Tibial nerve (tissue), 4 donors: Measurements from ENCODE around the gene HTR7. TPM values are rescaled to one million over a fixed set of nuclear protein-coding genes. Genes with fewer than 3 reads are reported as not detected.
A peak's percentile ranks its signal among the peaks of the same experiment; 100 is the strongest.
"Not testable (repeated sequence)": the region's sequence is repeated elsewhere in the genome, so short reads cannot be mapped to it uniquely, and the experiment has no call there.

Experiments used
- DNase-seq, 2 donors: peaks; one replicate each; pipeline ENCODE4 v3.0.0-alpha.2; 2019; ENCODE audit warnings: low spot score in 2 of 2
- H3K27ac ChIP-seq, 4 donors: fragments of 200-600 bp; sonication (generic) in 3 of 4; one replicate each; pipeline ENCODE4 v1.5.1; 2017 to 2019; ENCODE audit warnings: mild to moderate bottlenecking in 1 of 4
- H3K27me3 ChIP-seq, 2 donors: fragments of 200-600 bp; sonication (generic) in 1 of 2; one replicate each; pipeline versions ENCODE4 v1.5.1 to v1.6.0; 2017 to 2019
- H3K36me3 ChIP-seq, 3 donors: fragments of 200-600 bp; sonication (generic); one replicate each; pipeline ENCODE4 v1.5.1; 2018 to 2019
- H3K4me1 ChIP-seq, 4 donors: fragments of 200-600 bp; sonication (generic) in 3 of 4; one replicate each; pipeline ENCODE4 v1.5.1; 2017 to 2019
- H3K4me3 ChIP-seq, 4 donors: fragments of 200-600 bp; sonication (generic) in 3 of 4; one replicate each; pipeline ENCODE4 v1.5.1; 2017 to 2019; ENCODE audit warnings: mild to moderate bottlenecking in 1 of 4, moderate library complexity in 1 of 4
- H3K9me3 ChIP-seq, 4 donors: fragments of 200-600 bp; sonication (generic) in 3 of 4; one replicate each; pipeline ENCODE4 v1.5.1; 2017 to 2019
- CTCF ChIP-seq, 5 experiments: fragments of 200-600 bp in 3 of 5; fragments of 450-650 bp in 2 of 5; sonication (generic) in 3 of 5; IDR thresholded peaks; one replicate each; pipeline ENCODE4 v1.5.1; 2016 to 2019; ENCODE audit warnings: antibody characterized with exemption in 5 of 5, mild to moderate bottlenecking in 3 of 5, moderate library complexity in 2 of 5
- EP300 ChIP-seq, 2 donors: sonication (generic); formaldehyde crosslinking; IDR thresholded peaks; one replicate each; pipeline ENCODE4 v1.6.1; 2017; ENCODE audit warnings: antibody characterized with exemption in 2 of 2, mild to moderate bottlenecking in 1 of 2
- POLR2A ChIP-seq, 2 donors: fragments of 450-650 bp; IDR thresholded peaks; one replicate each; pipeline ENCODE4 v1.6.1; 2017; ENCODE audit warnings: antibody characterized with exemption in 2 of 2, mild to moderate bottlenecking in 2 of 2, moderate library complexity in 2 of 2
- WGBS, 2 donors: methylation state at CpG; one replicate each; pipeline ENCODE4 v1.1.5; 2018; 5-methylcytosine and 5-hydroxymethylcytosine counted together
- total RNA-seq, 4 donors: library from RNA; depleted of rRNA; stranded (reverse); fragments of >200 nt; gene quantifications; one replicate each; pipeline ENCODE4 v1.1.0, GENCODE V29; 2016

HTR7 gene
- total RNA-seq, 4 donors from 2014 or later = 0.20 to 1.2 (median 0.43) TPM

GRCh38 chr10:90880059-90880719 lies 22.4 kb upstream of the HTR7 start:
- not testable (repeated sequence) for DNase-seq, H3K27ac ChIP-seq, H3K4me1 ChIP-seq, H3K9me3 ChIP-seq, H3K27me3 ChIP-seq, H3K4me3 ChIP-seq
- TF ChIP-seq CTCF (IDR thresholded peaks at IDR 0.05) = peak; percentile 42 to 62 (median 55)
- WGBS, 2 donors = 69 to 72% methylated on average over 8 of the region's 8 CpGs
- H3K36me3 ChIP-seq = peaks cover 2 to 83% (median 5%) of the 10 kb centered on the region in 3 donors

- H3K36me3 ChIP-seq = peaks cover 0 to 73% (median 5%) of the 10 kb centered on the region in 3 donors
- H3K9me3 ChIP-seq = no peaks in the 10 kb centered on the region
- no peak for DNase-seq
- H3K27me3 ChIP-seq = no peaks in the 10 kb centered on the region
- H3K27ac ChIP-seq = no peak overlapping the region
- WGBS, 2 donors = 82 to 87% methylated on average over 2 of the region's 2 CpGs
- peaks cover 0 to 7% (median 0%) of the 10 kb centered on the region in 4 donors for H3K4me1 ChIP-seq
- TF ChIP-seq EP300 (IDR thresholded peaks at IDR 0.05) (no peak), CTCF (IDR thresholded peaks at IDR 0.05) (no peak), POLR2A (IDR thresholded peaks at IDR 0.05) (no peak)
- H3K4me3 ChIP-seq = no peak overlapping the region
These were observed 21.2 kb upstream of the HTR7 start for GRCh38 chr10:90879062-90879461.

- Histone ChIP-seq H3K36me3 (peaks cover 0 to 23% (median 5%) of the 10 kb centered on the region in 3 donors), H3K27me3 (no peaks in the 10 kb centered on the region), H3K9me3 (peaks cover 0 to 4% (median 1%) of the 10 kb centered on the region in 4 donors), H3K27ac (peak overlapping the region in 1 of 4 donors; percentile 89), H3K4me1 (peaks cover 0 to 30% (median 12%) of the 10 kb centered on the region in 4 donors), H3K4me3 (peak overlapping the region; percentile 65 to 90 (median 84))
- no peak for DNase-seq
- 25 to 36% methylated on average over 8 of the region's 8 CpGs for WGBS, 2 donors
- TF ChIP-seq EP300 (IDR thresholded peaks at IDR 0.05) (no peak), CTCF (IDR thresholded peaks at IDR 0.05) (no peak), POLR2A (IDR thresholded peaks at IDR 0.05) (no peak)
These were observed 14.8 kb upstream of the HTR7 start for GRCh38 chr10:90872648-90873020.

GRCh38 chr10:90871766-90872647 lies 14.2 kb upstream of the HTR7 start, which contains the start of gene RPP30:
TSS of gene RPP30 (plus strand) at chr10:90871974. CDS start at chr10:90871987, 13 bp downstream.
- WGBS, 2 donors = 0 to 1% methylated on average over 27 to 33 of the region's 43 CpGs
- Histone ChIP-seq H3K27me3 (no peaks in the 10 kb centered on the region), H3K27ac (peak within 1 kb of the TSS; percentile 32 to 89 (median 77)), H3K4me1 (peaks cover 0 to 30% (median 12%) of the 10 kb centered on the region in 4 donors), H3K9me3 (peaks cover 0 to 4% (median 1%) of the 10 kb centered on the region in 4 donors), H3K4me3 (peak within 1 kb of the TSS; percentile 65 to 90 (median 84)), H3K36me3 (peaks cover 0 to 17% (median 5%) of the 10 kb centered on the region in 3 donors)
- TF ChIP-seq CTCF (IDR thresholded peaks at IDR 0.05) (peak in 1 of 5 experiments; percentile 40), POLR2A (IDR thresholded peaks at IDR 0.05) (peak in 1 of 2 donors; percentile 67), EP300 (IDR thresholded peaks at IDR 0.05) (peak; percentile 29 to 86)
- DNase-seq = peak; percentile 73 to 83
